GM10847 (cell line): ENCODE data around the gene C1orf122.

Experiments
- POLR2A ChIP-seq: IDR thresholded peaks from 2 replicates; pipeline ENCODE4 v1.6.1; 2011; ENCODE audit not compliant: insufficient read length; ENCODE audit errors: extremely low read depth

Gene C1orf122

GRCh38 chr1:37793773-37794371 is 13.7 kb upstream of the C1orf122 start, which contains the start of gene MANEAL:
Gene MANEAL, plus strand, starts transcription at chr1:37793847. Its CDS starts 336 bp downstream, at chr1:37794183.
- TF ChIP-seq POLR2A: peak; percentile 42

DNA sequence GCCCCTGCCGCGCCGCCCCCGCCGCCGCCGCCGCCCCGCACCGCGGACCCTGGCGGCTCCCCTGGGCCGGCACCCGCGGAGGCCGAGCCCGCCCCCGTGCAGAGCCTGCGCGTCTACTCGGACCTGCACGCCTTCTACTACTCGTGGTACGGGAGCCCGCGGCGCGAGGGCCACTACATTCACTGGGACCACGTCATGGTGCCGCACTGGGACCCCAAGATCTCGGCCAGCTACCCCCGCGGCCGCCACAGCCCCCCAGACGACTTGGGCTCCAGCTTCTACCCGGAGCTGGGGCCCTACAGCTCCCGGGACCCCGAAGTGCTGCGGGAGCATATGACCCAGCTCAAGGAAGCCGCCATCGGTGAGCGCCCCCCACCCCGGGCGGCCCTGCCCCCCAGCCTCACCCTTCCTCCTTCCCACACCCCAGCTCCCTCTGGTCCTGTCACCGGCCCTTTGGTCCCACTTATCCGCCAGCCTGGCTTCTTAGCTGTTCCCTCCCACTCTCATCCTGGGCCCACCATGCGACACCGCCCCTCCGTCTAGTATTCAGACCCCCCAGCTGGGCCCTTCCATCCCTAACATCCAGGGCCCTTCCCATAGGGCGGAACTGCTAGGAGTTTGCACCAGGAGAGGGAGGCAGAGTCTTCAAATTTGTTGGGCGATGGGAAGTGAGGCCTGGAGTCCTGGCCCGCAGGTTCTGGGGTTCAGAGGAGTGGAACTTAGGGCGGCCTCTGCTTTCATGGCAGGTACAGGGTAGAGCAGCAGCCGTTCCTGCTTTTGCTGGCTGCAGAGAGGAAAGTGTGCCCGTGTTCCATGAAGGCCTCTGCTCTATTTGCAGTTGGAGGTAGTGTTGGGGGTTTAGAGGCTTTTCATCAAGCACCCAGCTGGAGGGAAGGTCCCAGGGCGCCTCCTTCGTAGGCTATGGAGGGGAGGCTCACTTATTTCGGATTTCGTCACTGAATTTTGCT is 12.9 kb upstream of the C1orf122 start:
- TF ChIP-seq POLR2A: no peak

GRCh38 chr1:37795340-37796125 is 12.1 kb upstream of the C1orf122 start:
- no peak for TF ChIP-seq POLR2A

- no peak for TF ChIP-seq POLR2A
Observed at GRCh38 chr1:37797750-37798345, 9.7 kb upstream of the C1orf122 start.

DNA sequence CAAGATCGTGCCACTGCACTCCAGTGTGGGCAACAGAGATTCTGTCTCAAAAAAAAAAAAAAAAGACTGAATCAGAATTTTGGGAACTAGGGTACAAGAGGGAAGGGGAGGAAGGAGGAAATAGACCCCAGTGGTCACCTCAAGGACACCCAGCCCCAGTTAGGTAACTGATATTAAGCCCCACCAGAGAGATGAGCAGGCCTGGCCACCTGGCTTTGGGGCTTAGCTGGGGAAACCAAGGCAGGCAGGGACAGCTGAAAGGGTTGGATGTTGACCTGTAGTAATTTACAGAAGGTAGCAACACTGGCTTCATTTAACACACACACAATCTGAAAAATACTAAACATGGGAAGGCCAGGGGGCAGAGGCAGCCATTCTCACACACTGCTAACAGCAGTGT is 5.2 kb upstream of the C1orf122 start:
- TF ChIP-seq POLR2A: no peak

GRCh38 chr1:37807220-37807554 is 403 bp upstream of the C1orf122 start:
- TF ChIP-seq POLR2A: no peak

DNA sequence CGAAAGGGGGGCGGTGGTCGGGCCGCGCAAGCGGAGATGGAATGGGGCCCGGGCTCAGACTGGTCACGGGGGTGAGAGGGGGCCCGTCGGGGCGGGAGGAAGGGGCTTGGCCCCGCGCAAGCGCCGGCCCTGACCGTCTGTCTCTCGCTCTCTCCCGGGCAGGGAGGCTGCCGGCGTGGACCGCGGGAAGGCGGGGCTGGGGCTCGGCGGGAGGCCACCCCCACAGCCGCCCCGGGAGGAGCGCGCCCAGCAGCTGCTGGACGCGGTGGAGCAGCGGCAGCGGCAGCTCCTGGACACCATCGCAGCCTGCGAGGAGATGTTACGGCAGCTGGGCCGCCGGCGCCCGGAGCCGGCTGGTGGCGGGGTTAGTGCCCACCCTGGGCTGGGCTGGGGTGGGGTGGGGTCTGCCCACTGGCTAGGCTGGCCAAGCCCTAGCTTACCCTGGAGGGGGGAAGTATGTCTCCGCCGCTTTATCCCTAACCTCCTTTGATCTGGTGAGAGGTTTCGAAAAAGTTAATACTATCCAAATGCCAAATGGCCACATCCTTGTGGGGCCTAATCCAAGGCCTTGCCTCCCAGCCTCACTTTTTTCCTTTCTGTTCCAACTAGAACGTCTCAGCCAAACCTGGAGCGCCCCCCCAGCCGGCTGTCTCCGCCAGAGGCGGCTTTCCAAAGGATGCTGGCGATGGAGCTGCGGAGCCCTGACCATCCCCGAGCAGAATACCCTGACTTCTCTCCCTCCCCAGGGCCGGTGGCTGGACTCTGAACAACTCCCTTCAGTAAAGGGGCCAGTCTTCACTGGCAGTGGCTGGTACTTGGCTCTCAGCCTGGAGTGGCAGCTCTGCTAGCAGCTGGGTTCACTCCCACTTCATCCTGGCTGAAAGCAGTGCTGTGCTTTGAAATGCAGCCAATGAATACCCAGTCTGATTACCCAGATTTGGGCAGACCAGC is 1.1 kb downstream of the C1orf122 start:
- TF ChIP-seq POLR2A: no peak

DNA sequence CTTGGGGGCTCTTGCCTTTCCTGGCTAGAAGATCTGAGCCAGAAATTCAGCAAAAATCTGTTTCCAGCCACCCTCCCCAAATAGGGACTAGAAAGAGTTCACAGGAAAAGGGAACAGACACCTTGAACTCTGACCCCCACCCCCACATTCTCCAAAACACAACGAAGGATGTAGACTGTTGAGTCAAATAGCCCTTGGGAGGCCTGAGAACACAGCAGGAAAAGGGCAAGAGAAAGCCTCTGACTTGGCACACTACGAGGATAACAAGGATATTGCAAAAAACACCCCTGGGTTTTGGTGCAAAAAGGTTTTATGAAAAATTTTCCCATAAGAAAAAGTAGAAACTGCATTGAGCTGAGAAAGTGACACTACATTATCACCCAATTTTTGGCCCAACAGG is 2.4 kb downstream of the C1orf122 start:
- TF ChIP-seq POLR2A: no peak

- TF ChIP-seq POLR2A: no peak
Observed at GRCh38 chr1:37811027-37811655, 3.6 kb downstream of the C1orf122 start.

DNA sequence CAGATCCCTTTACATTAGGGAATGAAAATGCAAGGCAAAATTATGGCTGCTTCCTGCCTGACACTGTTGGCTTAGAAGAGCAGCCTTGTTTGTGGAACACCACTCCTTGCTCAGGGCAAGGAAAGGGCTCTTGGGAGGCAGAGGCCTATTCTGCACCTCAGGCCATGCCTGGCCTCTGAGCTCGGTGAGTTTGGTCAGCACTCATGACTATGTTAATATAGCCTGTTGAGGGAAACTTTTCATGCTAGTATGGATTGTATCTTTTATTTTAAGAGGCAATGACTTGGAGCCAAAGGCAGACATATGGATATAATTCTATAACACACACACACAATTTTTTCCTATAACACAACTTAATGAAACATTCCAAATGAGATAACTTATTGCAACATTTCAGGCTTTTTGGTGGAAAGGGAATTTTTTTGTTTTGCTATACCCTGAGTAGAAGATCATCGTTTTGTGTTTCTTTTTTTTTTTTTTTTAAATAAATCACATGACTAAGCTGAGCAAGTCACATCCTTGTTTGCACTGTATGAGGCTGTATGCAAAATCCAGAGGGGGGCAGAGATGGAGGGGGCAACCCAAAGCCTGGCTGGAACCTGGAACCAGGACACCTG is 6.0 kb downstream of the C1orf122 start:
- no peak for TF ChIP-seq POLR2A

GRCh38 chr1:37814252-37814651 is 6.7 kb downstream of the C1orf122 start:
- no peak for TF ChIP-seq POLR2A

DNA sequence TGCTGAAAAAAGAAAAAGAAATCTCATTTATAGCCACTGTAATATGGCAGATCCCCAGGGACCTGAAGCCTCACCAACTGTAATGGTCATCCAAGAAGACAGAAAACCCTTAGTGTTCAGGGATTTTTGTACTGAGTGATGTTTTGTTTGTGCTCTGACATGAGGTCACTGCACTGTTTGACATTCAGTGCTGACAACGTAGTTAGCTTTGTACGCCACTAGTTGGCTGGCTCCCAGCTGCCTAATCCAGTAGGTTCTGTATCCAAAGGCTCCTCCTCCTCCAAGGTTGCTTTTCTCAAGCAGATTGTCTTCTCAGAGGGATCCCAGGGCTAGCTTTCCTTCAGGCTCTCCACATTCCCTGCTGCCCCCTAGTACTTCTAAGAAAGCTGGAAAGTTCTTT is 9.9 kb downstream of the C1orf122 start:
- TF ChIP-seq POLR2A: no peak

DNA sequence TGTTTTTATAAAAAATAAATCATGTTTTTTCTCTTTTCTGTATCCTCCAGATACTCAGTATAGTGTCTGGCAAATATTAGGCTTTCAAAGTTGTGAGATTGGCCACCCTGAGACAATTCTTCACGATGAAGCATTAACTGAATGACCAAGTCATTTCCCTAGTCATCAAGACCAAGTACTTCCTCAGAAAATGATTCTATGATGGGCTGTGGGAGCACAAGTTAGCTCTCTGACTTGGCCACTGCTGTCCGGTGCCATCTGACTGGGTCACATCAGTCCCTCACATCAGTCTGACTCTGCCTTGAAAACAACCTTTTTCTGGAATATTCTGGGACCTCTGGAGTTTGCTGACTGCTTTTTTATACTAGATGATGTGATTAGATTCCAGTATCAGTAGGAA is 13.9 kb downstream of the C1orf122 start:
- TF ChIP-seq POLR2A: no peak
